ENCODE results near the gene EGLN1. TPM values are rescaled to one million over a fixed set of nuclear protein-coding genes. Genes with fewer than 3 reads are reported as not detected.

EGLN1 gene
- total RNA-seq, 1 donor from 2014 or later: 79.8 TPM

DNA sequence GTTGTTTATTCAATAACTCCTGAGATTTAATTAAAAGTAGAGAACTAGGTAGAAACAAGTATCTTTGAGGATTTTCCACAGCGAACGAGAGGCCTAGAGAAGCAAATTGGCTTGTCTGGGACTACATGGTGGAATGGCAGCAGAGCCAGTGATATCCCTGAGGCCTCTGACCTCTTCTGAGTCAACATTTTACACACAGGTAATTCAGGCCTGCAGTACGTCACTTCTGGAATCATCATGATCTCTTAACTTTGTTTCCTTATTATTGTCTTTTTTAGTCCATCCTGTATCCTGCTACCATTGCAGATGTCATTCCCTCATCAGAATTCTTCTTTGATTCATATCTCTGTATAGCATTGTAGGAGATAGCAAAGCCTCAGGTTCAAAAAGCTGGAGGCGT, 74.1 kb downstream of the EGLN1 start:
- intact Hi-C loops (cut with micrococcal nuclease): no loop called here
- ATAC-seq: no peak
- no peak for DNase-seq

DNA sequence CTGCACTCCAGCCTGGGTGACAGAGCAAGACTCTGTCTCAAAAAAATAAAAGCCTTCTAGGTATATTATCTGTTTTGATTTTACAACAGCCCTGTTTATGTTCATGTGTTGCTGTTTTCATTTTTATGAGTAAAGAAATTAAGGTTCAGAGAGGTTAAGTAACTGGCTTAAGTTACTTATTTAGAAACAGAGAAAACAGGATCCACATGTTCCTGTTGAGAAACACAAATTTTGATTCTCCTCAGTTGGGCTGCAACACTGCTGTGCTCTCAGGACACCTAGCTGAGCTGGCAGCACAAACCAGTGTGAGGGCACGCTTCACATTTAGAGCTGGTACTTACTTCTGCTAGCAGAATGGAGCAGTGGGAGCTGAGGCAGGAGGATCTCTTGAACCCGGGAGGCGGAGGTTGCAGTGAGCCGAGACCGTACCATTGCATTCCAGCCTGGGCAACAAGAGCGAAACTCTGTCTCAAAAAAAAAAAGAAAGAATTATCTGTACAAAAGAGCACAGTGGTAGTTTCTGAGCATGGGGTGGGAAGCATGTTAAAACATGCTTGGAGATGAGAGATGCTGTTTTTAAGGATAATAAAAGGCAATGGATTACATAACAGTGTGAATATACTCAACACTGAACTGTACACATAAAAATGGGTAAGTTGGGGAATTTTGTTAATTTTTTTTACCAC, 81.6 kb downstream of the EGLN1 start:
- DNase-seq: no peak
- intact Hi-C loops (cut with micrococcal nuclease): no loop called here
- no peak for ATAC-seq

DNA sequence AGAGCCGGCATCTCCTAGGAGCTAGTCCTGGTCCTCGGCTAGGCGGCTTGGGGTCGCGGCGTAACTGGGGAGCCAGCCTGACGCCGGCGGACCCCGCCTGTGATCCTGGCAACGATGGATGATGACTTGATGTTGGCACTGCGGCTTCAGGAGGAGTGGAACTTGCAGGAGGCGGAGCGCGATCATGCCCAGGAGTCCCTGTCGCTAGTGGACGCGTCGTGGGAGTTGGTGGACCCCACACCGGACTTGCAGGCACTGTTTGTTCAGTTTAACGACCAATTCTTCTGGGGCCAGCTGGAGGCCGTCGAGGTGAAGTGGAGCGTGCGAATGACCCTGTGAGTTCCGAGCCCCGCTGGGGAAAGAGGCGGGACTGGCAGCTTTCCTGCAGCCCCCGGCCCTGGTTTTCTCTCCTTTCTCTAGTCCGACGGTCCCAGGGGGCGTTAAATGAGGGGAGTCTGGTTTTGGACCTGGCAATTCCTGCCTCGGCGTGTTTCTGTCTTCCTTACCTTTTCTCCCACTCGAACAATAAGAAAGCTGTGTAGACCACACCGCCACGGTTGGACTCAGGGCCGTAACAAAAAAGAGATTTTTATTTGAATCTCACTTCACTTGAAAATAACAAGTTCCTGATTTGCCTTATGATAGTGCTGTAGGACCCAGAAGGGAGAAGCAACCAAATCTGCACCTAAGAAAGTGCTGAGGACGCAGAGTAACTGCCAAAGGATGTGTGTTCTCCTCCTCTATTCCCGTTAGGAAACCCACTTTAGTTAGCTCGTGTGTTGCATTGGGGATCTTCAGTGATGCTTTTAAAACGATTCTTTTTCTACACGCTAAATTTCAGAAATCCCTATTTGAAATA, 83.6 kb downstream of the EGLN1 start, which contains the start of gene SPRTN:
TSS of gene SPRTN (plus strand) at position 24 of the 859 bp plus-strand sequence. CDS start at position 115, 91 bp downstream.
- ATAC-seq (peak; percentile 80), DNase-seq (no peak)
- intact Hi-C loops (cut with micrococcal nuclease): no loop called here

DNA sequence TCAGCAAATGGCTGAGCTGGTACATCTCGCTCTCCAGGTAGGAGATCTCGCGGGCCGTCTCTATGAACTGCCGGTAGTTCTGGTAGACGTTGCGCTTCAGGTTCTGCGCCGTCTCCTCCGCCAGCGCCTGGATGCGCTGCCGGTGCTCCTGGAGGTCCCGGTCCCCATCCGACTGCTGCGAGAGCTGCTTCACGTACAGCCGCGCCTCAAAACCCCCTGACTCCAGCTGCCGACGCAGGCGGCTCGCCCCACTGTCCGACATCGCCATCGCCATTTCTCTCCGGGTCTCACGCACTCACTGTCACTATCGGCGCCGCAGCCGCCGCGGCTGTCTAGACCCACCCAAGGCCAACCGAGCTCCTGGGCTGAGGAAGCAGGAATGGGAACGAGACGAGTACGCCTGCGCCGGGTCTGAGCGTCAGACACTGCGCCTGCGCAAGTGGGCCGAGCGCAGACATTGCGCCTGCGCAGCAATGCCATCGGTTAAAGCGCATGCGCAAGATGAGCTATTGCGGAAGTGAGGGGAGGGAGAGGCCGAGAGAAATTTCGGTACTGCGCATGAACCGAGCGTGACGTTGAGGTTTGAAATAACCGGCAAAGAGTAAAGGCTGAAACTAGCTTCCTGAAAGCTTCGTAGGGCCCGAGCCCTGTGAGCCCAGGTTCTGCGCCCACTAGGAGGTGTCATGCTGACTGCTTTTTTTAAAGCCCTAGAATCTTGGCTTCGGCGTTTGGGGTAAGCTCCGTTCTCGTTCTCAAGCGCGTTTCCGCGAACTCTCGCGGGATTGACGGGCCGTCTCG, 84.4 kb downstream of the EGLN1 start, which contains the start of gene EXOC8:
TSS of gene EXOC8 (minus strand) at position 381 of the 798 bp plus-strand sequence. CDS start at position 274, 107 bp downstream.
- DNase-seq (peak; percentile 97), ATAC-seq (peak; percentile 97)
- intact Hi-C loops (cut with micrococcal nuclease): no loop called here

DNA sequence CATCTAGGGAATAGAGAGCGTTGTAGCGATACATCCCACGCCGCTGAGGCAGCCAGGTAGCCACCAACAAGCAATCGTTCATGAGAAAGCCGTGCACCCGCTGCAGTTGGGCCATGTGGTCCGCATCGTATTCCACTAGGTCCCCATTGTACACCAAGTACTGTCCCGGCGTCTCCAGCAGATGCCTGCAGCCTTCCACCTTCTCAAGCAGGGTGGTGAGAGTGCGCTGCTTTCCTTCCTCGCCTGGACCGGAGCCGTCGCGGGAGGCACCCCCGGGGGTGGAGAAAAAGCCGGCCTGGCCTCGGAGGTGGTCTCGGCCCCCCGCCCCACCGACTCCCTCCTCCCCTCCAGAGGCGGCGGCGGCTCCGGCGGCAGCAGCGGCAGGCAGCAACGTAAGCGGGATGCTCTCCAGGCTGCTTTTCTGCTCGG, 85.0 kb downstream of the EGLN1 start:
- intact Hi-C loops (cut with micrococcal nuclease): no loop called here
- DNase-seq: no peak
- peak; percentile 22 for ATAC-seq

DNA sequence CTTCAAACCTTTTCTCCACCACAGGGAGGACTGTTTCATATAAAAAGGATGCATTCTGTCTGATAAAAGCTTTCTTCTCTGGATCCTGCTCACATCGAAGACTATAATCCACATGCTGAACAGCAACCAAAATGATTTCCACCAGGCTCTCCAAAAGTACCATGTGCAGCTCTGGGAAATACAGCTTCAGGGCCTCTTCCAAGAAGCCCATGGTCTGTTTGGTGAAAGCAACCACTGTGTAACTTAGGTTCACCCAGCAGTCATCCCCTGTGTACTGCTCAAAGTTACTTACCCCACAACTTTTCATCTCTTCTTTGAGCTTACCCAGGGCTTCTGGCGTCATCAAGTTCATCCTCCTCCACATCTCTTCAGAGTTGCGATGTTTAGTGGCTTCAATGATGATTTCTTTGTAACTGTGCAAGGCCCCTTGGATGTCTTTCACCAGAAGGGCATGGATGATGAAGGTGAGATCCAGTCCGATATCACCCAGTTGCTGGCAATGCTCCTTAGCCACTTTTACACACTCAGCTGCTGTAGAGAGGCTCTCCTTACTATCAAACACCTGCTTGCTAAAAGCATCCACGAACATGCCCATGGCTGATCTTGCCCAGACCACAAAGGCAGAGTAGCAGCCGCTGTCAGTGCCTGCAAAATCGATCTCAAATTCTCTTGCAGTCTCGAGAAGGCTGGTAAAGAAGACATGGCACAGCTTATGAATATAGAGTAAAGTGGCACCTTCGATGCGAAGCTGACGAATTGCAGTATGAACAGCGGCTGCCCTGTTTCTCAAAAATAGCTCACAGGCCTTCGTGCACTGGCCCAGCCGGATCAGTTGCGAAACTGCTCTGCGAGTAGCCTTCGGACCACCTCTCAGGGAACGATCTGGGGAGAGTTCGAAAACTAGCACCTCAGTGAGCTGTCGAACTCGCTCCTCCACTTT, 86.2 kb downstream of the EGLN1 start:
- DNase-seq (no peak), ATAC-seq (no peak)
- intact Hi-C loops (cut with micrococcal nuclease): no loop called here

DNA sequence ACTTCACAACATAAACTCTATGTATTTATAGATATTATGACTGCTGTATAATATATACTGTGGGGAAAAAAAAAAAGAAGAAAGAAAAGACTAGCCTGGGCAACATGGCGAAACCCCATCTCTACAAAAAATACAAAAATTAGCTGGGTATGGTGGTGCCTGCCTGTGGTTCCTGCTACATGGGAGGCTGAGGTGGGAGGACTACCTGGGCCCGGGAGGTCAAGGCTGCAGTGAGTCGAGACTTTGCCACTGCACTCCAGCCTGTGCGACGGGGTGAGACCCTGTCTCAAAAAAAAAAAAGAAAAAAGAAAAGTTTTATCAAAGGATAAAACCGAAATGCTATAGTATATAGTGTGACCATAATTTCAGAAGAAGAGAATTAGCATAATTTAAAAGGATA, 87.1 kb downstream of the EGLN1 start:
- ATAC-seq (no peak), DNase-seq (no peak)
- intact Hi-C loops (cut with micrococcal nuclease): no loop called here

DNA sequence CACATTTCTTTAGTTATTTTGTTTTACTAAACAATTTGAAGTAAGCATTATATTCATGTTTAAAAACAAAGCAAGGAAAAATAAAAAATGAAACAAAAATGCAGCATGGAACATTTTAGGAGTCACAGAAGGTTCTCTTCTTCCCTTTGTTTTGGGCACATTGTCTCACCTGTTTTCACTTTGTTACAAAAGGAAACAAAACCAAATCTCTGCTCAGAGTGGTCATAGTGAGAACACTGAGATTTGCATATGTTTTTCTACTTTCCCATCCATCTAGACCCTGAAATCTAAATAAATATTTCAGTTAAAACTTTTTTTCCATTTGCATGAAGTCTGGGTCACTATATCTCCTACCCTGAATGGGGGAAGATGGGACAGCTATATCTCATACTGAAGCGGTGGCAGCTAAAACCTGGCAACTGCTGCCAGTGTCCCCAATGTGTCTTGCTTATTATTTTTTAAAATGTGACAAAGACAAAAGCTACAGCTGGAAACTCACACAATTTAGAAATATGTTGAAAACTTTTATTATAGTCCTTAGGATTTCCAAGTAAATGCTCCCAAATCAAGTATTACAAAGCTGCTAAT, 87.9 kb downstream of the EGLN1 start:
- intact Hi-C loops (cut with micrococcal nuclease): no loop called here
- ATAC-seq: no peak
- DNase-seq: no peak

DNA sequence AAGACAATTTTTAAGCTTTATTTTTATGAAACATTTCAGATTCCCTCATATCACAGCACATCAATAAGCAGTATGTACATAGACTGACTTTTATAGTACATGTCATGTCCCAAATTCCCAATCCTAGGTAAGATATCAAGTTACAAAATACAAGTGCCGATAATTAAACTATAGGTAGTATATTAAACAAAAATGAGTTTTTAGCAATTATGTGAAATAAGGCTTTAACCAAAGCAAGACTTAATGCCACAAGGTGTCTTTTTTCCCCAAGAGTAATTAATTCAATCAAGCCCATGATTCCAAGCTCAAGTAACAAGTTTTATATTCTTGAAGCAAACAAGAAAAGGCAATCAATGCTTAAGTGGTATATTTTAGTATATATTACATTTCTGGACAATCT, 89.3 kb downstream of the EGLN1 start:
- DNase-seq (no peak), ATAC-seq (no peak)
- intact Hi-C loops (cut with micrococcal nuclease): no loop called here

DNA sequence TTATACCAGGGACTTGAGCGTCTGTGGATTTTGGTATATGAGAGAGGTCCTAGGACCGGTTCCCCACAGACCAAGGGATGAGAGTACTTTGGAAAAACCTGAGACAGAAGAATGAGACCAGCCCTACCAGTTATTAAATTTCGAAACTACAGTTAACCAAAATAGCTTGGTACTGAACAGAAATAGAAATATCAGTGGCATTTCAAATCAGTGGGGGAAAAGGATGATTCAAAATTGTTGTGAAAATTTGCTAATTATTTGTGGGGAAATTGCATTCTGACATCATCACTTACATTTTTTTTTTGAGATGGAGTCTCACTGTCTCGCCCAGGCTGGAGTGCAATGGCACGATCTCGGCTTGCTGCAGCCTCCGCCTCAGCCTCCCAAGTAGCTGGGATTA, 92.6 kb downstream of the EGLN1 start:
- ATAC-seq (no peak), DNase-seq (no peak)
- intact Hi-C loops (cut with micrococcal nuclease): no loop called here

DNA sequence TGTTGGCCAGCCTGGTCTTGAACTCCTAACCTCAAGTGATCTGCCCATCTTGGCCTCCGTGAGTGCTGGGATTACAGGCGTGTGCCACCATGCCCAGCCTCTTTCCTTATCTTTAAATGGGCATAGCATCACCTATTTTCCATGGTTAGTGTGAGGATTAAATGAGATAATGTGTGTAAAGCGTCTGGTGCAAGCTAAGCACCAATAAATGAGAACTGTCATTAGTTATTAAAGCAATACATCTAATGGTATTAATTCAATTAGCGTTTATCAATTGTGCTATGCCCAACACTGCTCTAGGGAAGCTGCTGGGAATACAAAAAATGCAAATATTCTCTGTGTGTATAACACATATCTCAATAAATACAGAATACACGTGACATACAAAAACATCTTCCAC, 94.5 kb downstream of the EGLN1 start:
- intact Hi-C loops (cut with micrococcal nuclease): no loop called here
- DNase-seq: no peak

DNA sequence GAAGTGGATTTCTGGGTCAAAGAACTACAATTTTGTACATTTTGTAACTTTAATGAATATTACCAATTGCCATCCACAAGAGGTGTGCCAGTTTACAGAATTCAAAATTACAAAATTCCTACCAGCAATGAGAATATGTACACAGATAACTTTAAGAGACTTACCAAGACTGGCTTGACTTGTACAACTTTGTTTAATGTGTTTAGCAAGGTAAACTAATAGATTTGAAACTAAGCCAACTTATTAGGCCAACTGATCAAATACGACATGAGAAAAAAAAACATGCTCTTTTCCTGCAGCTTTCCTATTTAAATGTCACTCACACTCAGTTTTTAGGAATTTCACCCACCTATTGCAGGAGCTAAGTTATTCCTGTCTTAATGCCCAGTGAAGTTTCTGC, 95.8 kb downstream of the EGLN1 start:
- intact Hi-C loops (cut with micrococcal nuclease): no loop called here
- no peak for ATAC-seq
- no peak for DNase-seq

More for the DNA sequence above, 94.5 kb downstream of the EGLN1 start:
- ATAC-seq: no peak

DNA sequence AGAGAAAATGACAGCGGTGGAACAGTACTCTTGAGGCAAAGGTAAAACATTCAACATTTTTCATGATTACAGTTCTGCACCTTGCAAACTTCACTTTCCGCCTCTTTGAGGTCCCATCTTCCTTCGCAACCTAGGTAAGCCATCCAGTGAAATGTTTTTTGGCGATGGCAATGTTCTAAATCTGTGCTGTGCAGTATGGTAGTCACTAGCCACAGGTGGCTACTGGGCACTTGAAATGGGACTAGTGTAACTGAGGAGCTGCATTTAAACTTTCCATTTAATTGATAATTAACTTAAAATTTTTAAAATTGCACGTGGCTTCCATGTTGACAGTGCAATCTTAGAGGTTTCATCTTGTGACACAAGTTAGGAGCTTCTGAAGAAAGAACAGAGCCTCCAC, 97.4 kb downstream of the EGLN1 start:
- ATAC-seq (no peak), DNase-seq (no peak)
- intact Hi-C loops (cut with micrococcal nuclease): no loop called here

DNA sequence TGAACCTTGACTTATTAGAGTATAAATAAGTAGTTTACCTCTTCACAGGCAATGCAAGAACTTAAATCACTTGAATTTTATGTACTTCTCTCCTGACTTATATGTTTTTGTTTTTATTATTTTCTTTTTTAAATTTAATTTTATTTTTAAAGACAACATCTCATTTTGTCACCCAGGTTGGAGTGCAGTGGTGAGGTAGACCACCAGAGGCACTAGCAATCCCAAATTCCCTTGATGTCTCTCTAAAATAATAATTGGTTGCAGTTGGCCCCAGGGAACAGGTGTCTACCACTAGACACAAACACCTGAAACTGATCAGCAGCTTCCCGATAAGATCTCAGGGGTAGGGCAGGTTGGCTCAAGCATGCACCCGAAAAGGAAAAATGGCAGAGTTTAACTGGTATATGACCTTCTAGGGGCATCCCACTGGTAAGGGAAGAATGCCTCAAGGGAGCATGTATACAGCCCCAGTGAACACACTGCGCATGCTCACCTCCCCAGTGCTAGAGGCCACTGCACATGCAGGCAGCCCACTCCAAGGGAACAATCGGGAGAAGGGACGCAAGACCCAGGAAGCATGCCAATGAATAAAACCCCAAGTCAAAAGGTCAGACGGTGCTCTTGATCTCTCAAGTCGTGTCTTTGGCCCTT, 99.1 kb downstream of the EGLN1 start:
- intact Hi-C loops (cut with micrococcal nuclease): no loop called here
- no peak for ATAC-seq
- DNase-seq: no peak

DNA sequence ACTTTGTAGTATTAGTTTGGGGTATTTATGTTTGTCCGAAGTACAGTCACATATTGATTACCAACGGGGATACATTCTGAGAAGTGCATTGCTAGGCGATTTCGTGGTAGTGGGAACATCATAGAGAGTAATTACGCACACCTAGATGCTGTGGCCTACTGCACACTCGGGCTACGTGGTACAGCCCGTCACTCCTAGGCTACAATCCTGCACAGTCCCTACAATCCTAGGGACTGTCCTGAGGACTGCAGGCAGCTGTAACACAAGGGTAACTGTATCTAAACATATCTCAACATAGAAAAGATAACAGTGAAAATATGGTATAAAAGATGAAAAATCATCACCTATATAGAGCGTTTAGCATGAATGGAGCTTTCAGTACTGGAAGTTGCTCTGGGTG, 103.0 kb downstream of the EGLN1 start:
- no peak for DNase-seq
- no peak for ATAC-seq
- intact Hi-C loops (cut with micrococcal nuclease): no loop called here

DNA sequence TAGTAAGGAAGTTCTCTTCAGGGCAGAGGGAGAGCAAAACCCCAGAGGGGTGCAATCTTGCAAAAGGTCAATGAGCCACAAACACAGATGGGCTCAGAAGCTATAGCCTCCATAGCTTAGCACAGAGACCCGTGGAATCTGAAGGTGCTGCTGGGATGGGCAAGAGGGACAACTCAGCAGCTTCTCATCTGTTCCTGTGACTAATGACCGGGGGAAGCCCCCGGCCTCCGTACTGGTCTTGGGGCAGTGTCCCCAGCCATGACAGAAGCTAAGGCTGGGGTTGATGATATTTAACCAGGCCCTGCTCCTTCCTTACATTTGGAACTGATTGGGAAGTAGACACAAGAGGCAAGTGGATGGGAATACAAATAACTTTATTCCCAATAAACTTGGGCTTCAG, 103.5 kb downstream of the EGLN1 start:
- intact Hi-C loops (cut with micrococcal nuclease): no loop called here
- ATAC-seq: no peak

DNA sequence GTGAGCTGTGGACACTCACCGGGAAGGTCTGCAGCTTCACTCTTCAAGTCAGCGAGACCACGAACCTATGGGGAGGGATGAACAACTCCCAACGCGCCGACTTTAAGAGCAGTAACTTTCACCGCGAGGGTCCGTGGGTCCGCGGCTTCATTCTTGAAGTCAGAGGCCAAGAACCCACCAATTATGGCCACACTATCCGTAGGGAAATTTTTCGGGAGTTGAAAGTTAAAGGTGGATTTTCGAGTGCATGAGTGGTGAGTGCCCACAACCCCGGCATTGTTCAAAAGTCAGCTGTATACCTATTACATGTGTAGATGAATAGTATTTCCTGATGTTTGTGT, 104.1 kb downstream of the EGLN1 start:
- intact Hi-C loops (cut with micrococcal nuclease): no loop called here
- DNase-seq: no peak
- ATAC-seq: no peak

More for the DNA sequence above, 103.5 kb downstream of the EGLN1 start:
- no peak for DNase-seq

Data from left ventricle myocardium superior (tissue), 1 donor.